ENCODE results near the gene ST6GALNAC1.
"Not testable (repeated sequence)": the region's sequence is repeated elsewhere in the genome, so short reads cannot be mapped to it uniquely, and the experiment has no call there.

The ST6GALNAC1 gene

GRCh38 chr17:76641501-76641900 is 2.1 kb downstream of the ST6GALNAC1 start:
- DNase-seq = no peak

- no peak for DNase-seq
Measured at GRCh38 chr17:76640550-76641380, 2.8 kb downstream of the ST6GALNAC1 start.

DNA sequence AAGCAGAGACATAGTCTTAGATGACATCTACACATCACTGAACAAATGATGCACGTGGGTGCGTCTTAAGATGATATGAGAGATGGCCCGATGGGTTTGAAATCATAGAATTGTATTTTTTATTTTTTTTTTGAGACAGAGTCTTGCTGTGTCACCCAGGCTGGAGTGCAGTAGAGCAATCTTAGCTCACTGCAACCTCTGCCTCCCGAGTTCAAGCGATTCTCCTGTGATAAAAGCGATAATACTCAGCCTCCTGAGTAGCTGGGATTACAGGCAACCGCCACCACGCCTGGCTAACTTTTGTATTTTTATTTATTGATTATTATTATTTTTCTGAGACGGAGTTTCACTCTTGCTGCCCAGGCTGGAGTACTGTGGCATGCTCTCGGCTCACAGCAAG is 5.3 kb downstream of the ST6GALNAC1 start:
- no peak for DNase-seq

DNA sequence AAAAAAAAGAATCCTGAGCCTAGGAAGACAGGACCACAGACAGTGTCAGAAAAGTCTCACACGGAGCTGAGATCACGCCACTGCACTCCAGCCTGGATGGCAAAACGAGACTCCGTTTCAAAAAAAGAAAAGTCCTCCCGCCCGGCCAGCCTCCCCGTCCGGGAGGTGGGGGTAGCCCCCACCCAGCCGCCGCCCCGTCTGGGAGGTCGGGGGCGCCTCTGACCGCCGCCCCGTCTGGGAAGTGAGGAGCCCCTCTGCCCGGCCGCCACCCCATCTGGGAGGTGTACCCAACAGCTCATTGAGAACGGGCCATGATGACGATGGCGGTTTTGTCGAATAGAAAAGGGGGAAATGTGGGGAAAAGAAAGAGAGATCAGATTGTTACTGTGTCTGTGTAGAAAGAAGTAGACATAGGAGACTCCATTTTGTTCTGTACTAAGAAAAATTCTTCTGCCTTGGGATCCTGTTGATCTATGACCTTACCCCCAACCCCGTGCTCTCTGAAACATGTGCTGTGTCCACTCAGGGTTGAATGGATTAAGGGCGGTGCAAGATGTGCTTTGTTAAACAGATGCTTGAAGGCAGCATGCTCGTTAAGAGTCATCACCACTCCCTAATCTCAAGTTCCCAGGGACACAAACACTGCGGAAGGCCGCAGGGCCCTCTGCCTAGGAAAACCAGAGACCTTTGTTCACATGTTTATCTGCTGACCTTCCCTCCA is 6.9 kb downstream of the ST6GALNAC1 start:
- not testable (repeated sequence) for DNase-seq

- DNase-seq = peak; percentile 65
Measured at GRCh38 chr17:76635659-76636360, 7.7 kb downstream of the ST6GALNAC1 start.

GRCh38 chr17:76635039-76635438 is 8.5 kb downstream of the ST6GALNAC1 start:
- peak; percentile 36 for DNase-seq

GRCh38 chr17:76633628-76634328 is 9.8 kb downstream of the ST6GALNAC1 start:
- no peak for DNase-seq

- no peak for DNase-seq
Measured at GRCh38 chr17:76631821-76632565, 11.6 kb downstream of the ST6GALNAC1 start.

GRCh38 chr17:76630151-76630550 is 13.4 kb downstream of the ST6GALNAC1 start:
- DNase-seq = no peak

DNA sequence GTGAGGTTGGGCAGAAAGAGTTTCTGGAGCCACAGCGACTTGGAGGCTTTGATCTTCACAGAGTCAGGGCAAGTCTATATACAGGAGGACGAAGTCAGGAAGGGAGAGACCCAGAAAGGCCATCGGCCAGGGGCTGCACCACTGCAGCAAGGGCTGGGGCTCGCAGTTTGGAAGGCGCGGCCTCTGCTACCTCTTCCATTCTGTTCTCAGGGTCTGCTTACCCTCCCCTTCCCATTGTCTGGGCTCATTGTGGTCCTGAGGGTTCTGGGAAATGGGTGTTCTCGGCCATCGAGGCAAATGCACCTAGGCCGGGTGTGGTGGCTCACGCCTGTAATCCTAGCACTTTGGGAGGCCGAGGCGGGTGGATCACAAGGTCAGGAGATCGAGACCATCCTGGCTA is 16.0 kb downstream of the ST6GALNAC1 start:
- no peak for DNase-seq

- no peak for DNase-seq
Measured at GRCh38 chr17:76626442-76626841, 17.1 kb downstream of the ST6GALNAC1 start.

- no peak for DNase-seq
Measured at GRCh38 chr17:76625496-76625895, 18.1 kb downstream of the ST6GALNAC1 start.

- peak; percentile 61 for DNase-seq
Measured at GRCh38 chr17:76623271-76624146, 20.0 kb downstream of the ST6GALNAC1 start.

GRCh38 chr17:76617838-76618237 is 25.7 kb downstream of the ST6GALNAC1 start:
- no peak for DNase-seq

DNA sequence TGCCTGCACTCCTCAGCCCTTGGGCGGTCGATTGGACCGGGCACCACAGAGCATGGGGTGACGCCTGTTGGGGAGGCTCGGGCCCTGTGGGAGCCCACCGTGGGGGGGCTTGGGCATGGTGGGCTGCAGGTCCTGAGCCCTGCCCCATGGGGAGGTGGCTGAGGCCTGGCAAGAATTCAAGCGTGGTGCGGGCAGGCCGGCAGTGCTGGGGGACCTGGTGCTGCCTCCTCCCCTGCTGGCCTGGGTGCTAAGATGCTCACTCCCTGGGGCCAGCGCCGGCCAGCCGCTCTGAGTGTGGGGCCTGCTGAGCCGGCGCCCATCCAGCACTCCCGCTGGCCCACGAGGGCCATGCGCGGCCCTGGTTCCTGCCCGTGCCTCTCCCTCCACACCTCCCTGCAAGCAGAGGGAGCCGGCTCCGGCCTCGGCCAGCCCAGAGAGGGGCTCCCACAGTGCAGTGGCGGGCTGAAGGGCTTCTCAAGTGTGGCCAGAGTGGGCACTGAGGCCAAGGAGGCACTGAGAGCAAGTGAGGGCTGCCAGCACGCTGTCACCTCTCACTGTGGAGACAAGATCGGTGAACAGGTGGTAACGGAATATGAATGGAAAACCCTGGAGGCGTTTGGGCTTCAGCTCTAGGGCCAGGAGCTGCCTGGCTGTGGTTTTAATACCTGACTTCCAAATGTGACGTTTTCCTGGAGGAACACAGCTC is 28.5 kb downstream of the ST6GALNAC1 start:
- DNase-seq = no peak

- DNase-seq = peak; percentile 32
Measured at GRCh38 chr17:76614064-76614759, 29.3 kb downstream of the ST6GALNAC1 start.

DNA sequence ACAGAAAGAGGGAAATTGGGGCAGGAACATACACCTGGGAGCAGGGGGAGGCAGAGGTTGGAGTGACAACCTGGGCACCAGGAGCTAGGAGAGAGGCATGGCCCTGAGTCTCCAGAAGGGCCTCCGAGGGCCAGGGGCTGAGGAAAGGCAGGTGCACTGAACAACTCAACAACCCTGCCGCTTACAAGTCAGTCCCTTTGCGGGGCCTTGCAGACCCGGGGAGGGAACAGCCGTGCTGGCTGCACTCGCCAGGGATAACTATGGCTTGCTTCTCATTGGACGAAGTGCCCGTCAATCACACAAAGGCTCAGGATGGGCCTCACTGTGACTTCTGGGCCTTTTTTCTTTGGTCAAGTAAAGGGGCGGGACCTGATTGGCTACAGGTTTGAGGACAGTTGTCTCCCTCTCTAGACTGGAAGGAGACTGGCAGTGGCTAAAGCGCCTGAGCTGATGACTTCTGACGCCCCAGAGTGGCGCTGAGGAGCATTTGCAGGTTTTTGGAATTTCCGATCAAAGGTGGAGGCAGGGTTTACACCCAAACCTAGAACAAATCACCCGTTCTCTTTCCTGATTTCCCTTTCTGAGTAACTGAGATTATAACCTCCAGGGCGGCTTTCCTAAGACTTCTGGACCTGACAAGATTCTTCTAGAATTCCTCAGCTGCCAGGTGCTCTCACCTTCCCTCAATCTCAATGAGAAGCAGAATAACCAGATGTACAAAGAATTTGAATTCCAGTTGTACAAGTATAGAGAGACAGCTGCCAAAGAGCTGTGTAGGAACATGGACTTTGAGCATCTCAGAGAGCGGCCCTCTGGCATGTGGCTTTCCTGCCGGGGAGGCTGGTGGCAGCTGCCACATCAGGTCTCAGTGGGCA is 30.3 kb downstream of the ST6GALNAC1 start:
- DNase-seq = no peak

DNA sequence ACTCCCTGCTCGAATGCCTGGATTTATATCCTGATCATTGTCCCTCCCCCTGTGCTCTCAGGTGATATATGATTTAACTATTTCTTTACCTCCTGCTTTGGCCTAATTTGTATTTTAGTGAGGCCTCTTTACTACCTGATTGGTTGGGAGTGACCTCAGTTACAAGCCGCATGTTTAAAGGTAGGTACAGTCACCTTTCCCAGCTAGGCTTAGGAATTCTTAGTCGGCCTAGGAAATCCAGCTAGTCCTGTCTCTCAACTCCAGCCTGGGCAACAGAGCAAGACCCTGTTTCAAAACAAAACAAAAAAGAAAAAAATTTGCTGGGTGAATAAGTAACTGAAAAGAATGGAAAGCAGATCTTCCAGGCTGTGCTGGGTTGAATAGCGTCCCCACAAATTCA is 31.1 kb downstream of the ST6GALNAC1 start:
- DNase-seq = no peak

DNA sequence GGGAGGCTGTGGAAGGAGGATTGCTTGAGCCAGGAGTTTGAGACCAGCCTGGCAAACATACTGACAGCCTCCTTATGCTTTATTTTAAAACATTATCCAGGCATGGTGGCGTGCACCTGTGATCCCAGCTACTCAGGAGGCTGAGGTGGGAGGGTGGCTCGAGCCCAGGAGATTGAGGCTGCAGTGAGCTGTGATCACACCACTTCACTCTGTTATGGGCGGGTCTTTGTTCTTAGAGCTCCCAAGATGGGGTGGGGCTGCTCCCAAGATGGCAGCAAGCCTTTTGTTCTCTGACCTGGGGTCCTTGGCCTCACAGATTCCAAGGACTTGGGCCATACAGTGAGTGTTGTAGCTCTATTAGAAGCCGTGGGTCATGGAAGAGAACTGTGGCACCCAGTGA is 31.8 kb downstream of the ST6GALNAC1 start:
- DNase-seq = no peak

All from fibroblast of skin of right biceps (primary cell).